ENCODE results near the gene MYF6. TPM values are rescaled to one million over a fixed set of nuclear protein-coding genes. Genes with fewer than 3 reads are reported as not detected.
"Not testable (repeated sequence)": the region's sequence is repeated elsewhere in the genome, so short reads cannot be mapped to it uniquely, and the experiment has no call there.

MYF6 gene
- under 1 TPM; 0.14 to 0.18 (median 0.17) TPM for polyA plus RNA-seq (ENCODE audit: insufficient read length in 3 of 3)

GRCh38 chr12:80707126-80707829 is at the start of gene MYF6:
MYF6 (plus strand) TSS chr12:80707634; CDS start chr12:80707720, 86 bp downstream.
- DNase-seq (ENCODE audit: low read depth in 3 of 3, low spot score in 2 of 3) = no peak

- DNase-seq (ENCODE audit: low read depth in 3 of 3, low spot score in 2 of 3) = no peak
Measured at GRCh38 chr12:80659512-80660063, 47.8 kb upstream of the MYF6 start.

DNA sequence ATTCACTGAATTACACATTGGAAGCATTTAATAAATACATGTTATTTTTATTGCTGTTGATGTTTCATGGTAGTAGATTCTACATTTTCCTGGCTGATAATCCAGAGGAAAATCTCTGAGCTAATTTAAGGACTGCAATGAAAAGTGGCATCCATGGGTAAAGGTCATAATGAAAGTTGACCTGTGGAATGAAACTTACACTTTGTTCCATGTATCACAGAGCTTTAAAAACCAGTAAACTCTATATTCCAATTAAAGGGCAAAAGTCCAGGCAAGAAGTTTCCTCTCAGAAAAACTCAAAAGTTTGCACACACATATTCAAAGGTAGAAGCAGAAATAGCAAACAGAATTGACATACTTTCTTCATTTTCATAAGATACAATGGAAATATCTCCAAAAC is 44.8 kb upstream of the MYF6 start:
- DNase-seq (ENCODE audit: low read depth in 3 of 3, low spot score in 2 of 3) = no peak

- DNase-seq (ENCODE audit: low read depth in 3 of 3, low spot score in 2 of 3) = no peak
Measured at GRCh38 chr12:80670214-80670613, 37.2 kb upstream of the MYF6 start.

DNA sequence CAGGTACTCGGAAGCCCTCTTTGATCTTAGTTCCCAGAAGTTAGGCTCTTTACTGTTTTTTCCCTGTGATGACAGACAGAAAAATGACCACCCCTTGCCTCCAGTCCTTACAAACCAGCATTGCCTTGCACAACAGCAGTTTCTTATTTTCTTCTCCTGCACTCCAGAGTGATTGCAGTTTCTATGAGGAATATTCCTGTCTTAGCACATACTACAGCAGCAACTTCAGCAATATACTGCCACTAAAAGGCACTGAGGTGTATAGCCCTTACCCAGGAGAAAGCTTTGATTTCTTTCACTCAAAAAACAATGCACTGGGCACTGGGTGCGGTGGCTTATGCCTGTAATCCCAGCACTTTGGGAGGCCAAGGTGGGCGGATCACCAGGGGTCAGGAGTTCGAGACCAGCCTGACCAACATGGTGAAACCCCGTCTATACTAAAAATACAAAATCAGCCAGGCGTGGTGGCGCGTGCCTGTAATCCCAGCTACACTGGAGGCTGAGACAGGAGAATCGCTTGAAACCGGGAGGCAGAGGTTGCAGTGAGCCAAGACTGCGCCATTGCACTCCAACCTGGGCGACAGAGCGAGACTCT is 31.3 kb upstream of the MYF6 start:
- not testable (repeated sequence) for DNase-seq (ENCODE audit: low read depth in 3 of 3, low spot score in 2 of 3)

DNA sequence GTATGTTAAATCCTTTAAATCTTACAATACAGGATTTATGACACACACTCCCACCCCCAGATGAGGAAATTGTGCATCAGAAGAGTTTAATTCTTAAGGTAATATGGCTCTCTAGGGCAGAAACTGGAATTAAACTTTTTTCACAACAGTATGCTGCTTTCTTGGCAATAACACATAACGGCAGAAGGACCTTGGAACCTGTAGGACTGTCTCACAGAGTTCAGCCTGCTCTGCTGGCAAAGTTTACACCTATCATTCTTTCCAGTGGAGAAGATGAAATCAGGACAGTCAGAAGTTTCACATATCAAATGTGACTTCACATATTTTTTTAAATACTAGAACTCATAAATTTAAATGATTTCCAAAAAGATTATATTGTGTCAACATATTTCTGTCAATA is 30.6 kb upstream of the MYF6 start:
- no peak for DNase-seq (ENCODE audit: low read depth in 3 of 3, low spot score in 2 of 3)

DNA sequence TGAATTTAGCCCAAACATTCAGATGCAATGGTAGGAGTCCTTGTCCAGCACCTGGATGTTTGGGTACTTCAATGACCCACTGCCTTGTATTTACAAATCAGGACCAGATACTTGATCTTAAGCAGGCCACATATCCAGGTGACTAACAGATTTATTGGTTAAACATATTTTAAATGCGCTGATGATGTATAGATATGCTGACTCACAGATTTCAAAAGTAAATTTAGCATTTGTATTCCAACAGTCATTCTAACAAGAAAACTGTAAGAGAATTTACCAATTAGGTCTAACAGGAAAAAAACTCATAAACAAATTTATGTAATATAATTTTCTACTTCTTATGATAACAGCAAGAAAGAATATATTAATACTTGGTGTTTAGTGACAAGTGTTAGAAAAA is 29.4 kb upstream of the MYF6 start:
- DNase-seq (ENCODE audit: low read depth in 3 of 3, low spot score in 2 of 3) = no peak

DNA sequence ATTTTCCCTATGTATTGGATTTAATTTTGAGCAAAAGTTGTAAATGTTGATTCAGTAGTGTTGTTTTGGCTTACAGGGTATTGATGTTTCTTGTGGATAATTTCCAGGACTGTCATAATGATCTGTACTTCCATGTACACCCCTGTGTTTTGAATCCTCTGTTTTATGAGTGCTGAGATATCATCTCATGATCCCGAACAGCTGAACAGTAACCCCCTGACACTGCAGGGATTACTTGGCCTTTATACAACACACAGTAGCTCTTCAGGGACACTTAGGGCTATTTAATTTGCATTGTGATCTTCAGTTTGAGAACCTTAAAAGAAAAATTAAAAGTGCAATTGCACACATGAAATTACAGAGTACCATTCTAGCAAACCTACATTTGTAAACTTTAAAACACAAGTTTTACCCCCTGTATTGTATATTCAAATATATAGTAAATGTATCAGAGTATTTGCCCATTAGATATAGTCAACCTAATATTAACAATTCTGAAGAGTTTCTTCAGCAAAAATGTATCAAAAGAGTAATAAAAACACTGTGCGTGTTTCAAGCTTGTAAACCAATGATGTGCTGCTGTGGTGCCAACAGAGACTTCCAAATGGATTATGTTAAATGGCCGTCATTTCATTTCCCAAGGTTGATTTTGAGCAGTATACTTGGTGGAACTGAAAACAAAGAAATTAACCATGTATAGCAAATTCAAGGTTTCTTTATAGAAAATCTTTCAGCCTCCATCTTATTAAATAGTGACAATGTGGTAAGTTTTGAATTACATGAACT is 27.9 kb upstream of the MYF6 start:
- no peak for DNase-seq (ENCODE audit: low read depth in 3 of 3, low spot score in 2 of 3)

DNA sequence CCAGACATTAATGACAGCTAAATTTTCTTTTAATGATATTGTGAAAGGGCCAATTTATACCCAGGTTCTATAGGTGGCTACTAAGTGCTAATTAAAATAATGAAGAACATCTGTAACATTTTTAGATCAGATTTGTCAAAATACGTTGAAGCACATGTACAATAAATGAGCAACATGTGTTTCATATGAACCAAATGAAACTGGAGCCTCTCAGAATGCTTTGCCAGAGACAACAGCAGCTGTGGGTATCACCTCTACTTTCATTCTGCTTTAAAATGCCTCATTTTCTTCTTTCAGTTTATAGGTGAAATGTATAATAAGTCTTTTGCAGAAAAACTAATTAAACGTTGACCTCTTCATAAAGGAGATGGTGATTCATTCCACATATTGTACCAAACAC is 26.1 kb upstream of the MYF6 start:
- no peak for DNase-seq (ENCODE audit: low read depth in 3 of 3, low spot score in 2 of 3)

- DNase-seq (ENCODE audit: low read depth in 3 of 3, low spot score in 2 of 3) = no peak
Measured at GRCh38 chr12:80681786-80682185, 25.6 kb upstream of the MYF6 start.

- no peak for DNase-seq (ENCODE audit: low read depth in 3 of 3, low spot score in 2 of 3)
Measured at GRCh38 chr12:80684077-80684495, 23.3 kb upstream of the MYF6 start.

DNA sequence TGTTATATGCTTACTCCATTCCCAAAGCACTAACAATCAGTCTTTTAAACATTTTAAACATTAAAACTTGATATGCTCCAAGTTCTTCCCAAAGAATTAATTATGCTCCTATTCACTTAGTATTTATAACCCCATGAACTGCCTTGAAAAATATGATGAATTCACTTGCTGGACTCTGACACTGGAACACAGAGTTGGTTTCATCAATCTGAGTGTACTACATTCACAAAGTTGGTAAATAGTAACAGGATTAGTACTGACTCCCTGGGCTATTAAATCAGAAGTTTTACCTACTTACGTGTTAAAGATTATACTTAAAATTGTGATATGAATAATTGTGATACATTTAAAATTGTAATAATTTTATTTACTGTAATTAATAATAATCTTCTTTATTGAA is 17.3 kb upstream of the MYF6 start:
- DNase-seq (ENCODE audit: low read depth in 3 of 3, low spot score in 2 of 3) = no peak

GRCh38 chr12:80690513-80690912 is 16.9 kb upstream of the MYF6 start:
- DNase-seq (ENCODE audit: low read depth in 3 of 3, low spot score in 2 of 3) = no peak

DNA sequence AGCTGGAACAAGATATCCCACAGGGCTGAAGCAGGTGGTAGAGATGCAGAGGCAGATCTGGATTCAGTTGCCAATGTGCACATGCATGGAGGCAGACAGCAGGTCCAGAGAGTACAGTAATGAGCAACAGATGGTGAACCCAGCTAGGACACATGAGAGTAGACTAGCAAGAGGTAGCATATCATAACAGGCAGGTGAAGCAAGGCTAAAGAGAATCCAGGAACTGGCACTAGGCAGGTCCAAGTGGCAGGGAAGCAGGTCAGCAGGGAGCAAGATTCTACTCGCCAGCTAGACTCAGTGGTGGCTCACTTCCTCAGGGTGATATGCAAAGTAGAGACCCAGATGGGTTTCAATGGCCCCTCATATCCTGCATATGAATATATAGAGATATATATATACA is 15.3 kb upstream of the MYF6 start:
- no peak for DNase-seq (ENCODE audit: low read depth in 3 of 3, low spot score in 2 of 3)

DNA sequence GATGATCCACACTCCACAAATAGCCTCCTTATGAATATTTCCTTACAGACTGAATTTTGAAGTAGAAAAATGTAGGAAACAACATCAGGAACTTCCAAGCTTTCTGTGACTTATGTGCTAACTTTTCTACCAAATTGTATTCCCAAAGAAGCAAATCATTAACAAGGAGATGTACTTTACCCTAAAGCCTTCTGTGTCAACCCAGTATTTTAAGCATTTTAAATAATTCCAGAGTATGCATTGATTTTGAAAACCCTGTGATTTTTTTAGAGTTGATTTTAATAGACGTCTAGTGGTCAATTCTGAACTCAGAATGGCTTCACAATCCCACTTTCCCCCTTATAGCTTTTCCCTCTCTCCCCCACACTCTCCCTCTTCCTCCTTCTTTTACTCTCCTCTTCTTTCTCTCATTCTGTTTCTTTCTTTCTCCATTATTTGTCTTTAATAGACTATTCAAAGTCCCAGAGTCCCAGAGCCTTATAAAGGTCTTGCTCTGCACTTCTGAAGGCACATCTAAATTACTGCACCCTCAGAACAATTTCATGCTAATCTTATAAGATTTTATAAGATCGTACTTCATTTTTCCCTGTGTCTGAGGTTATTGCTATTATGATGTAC is 10.1 kb upstream of the MYF6 start:
- DNase-seq (ENCODE audit: low read depth in 3 of 3, low spot score in 2 of 3) = no peak

- no peak for DNase-seq (ENCODE audit: low read depth in 3 of 3, low spot score in 2 of 3)
Measured at GRCh38 chr12:80698256-80698655, 9.2 kb upstream of the MYF6 start.

DNA sequence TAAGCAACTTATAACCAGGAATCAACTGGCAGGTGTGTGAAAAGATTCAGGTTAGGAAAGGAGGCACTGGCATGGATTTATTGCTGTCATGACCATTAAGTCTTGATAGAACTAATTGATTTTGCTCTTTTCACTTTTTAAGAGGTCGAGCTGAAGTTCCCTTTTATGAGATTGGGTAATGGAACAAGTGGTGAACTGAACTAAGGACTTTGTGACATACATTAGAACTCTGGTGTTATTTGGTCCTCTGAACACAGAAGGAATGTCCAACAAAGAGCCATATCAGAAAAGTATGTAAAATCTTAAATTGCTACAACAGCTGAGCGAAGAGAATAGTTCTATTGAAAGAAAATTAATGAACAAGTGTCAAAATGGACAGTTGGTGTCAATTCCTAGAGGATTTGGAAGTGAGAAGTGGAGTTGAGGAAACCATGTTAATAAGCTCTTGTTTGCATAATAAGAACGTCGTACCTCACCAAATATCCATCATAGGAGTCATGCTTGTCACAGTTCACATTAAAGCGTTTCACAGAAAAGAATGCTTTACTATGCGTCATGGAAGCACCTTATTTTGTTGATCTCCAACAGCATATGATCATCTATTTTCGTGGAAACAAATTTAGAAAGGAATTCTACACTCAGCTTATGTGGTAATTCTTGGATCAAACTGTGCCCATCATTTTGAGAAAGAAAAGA is 8.4 kb upstream of the MYF6 start:
- no peak for DNase-seq (ENCODE audit: low read depth in 3 of 3, low spot score in 2 of 3)

- no peak for DNase-seq (ENCODE audit: low read depth in 3 of 3, low spot score in 2 of 3)
Measured at GRCh38 chr12:80700327-80700726, 7.1 kb upstream of the MYF6 start.

DNA sequence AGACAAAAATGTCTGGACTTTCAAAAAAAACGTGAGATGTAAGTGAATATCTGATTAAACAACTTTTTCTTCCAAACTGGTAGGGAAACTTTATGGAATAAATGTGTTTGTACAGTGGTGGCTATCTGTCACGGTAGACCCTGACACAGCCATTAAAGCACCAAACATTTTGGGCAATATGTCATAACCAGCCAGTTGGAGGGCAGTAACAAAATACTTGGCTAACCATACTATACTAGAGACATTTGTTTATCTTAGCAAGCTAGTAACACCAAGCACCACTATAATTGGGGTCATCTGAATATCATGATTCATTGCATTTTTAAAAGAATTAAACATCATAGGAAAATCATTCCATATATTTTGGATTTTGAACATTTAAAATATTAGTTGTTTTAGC is 6.0 kb upstream of the MYF6 start:
- no peak for DNase-seq (ENCODE audit: low read depth in 3 of 3, low spot score in 2 of 3)
